ENCODE data around the gene TAC4. TPM values are rescaled to one million over a fixed set of nuclear protein-coding genes. Genes with fewer than 3 reads are reported as not detected.

The TAC4 gene
- total and polyA plus RNA-seq, 2 of the 13 experiments (the other 11 are each of a cell fraction or from before 2014, with no cell fraction given): not detected

DNA sequence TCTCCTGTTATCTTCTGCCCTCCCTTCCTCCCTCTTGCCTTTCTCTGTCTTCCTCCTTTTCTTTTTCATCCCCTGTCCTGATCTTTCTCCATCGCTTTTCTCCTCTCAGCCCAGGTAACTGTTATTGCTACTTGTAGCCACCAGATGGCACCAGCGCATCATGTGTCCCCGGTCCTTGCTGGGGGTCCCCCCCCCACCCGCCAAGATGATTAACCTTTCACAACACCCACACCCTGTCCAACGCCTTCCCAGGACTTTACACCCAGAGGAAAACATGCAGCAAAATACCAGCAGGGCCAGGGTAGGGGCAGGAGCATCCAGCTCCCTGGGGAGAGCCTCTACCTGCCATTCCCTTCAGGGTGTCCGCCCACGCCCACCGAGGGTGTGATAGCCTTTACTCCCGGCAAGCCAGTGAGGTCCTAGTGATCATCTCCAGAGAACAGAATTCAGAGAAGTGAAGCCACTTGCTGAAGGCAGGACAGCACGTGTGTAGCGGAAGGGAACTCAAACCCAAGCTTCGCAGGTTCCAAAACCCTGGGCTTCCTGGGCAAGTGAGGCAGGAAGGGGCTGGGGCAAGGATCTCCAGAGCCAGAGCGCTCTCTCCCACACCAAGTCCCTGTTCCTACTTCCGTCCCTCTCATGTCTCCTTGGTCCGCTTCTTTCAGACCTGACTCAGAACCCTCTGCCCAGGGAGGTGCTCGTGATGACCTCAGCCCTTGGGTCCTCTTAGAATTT is 13.4 kb upstream of the TAC4 start (continued):
- TF ChIP-seq RBM39 (IDR thresholded peaks at IDR 0.05; ENCODE audit: low read depth, low read length, poor library complexity, severe bottlenecking) (peak; percentile 41), NCOA5 (CRISPR knock-in tag; IDR thresholded peaks at IDR 0.05) (no peak), ZNF672 (CRISPR knock-in tag; IDR thresholded peaks at IDR 0.05) (peak; percentile 76; the same call in 1 of the 2 replicates), FOXP1 (IDR thresholded peaks at IDR 0.05) (no peak), FOXP1 (CRISPR knock-in tag; IDR thresholded peaks at IDR 0.05) (peak; percentile 18; the same call in 1 of the 2 replicates), BRF2 (CRISPR knock-in tag; IDR thresholded peaks at IDR 0.05) (no peak), STAG1 (CRISPR knock-in tag; IDR thresholded peaks at IDR 0.05) (peak; percentile 98), ZNF235 (CRISPR knock-in tag; IDR thresholded peaks at IDR 0.05; ENCODE audit: borderline replicate concordance) (no peak), FOXK1 (CRISPR knock-in tag; IDR thresholded peaks at IDR 0.05; ENCODE audit: borderline replicate concordance, low read depth) (peak; percentile 45; the same call in 1 of the 2 replicates), ZBTB7B (CRISPR knock-in tag; IDR thresholded peaks at IDR 0.05) (peak; percentile 44; the same call in 1 of the 2 replicates), BRD4 (CRISPR knock-in tag; IDR thresholded peaks at IDR 0.05) (no peak), REL (CRISPR knock-in tag; conservative IDR thresholded peaks at IDR 0.05) (peak; percentile 85), ZNF841 (CRISPR knock-in tag; IDR thresholded peaks at IDR 0.05; ENCODE audit: borderline replicate concordance) (0 out of 2 replicates have a peak, but pooled peaks have one; percentile 39), ZMAT3 (CRISPR knock-in tag; conservative IDR thresholded peaks at IDR 0.05) (no peak), MAFK (conservative IDR thresholded peaks at IDR 0.05 in 1 of 2, IDR thresholded peaks at IDR 0.05 in 1 of 2; ENCODE audit: low read length in 2 of 2) (no peak), FOSL2 (CRISPR knock-in tag; IDR thresholded peaks at IDR 0.05) (peak; percentile 46; the same call in 1 of the 2 replicates), AKNA (CRISPR knock-in tag; IDR thresholded peaks at IDR 0.05; ENCODE audit: borderline replicate concordance) (no peak)
- TF ChIP-seq, protein P1, sequence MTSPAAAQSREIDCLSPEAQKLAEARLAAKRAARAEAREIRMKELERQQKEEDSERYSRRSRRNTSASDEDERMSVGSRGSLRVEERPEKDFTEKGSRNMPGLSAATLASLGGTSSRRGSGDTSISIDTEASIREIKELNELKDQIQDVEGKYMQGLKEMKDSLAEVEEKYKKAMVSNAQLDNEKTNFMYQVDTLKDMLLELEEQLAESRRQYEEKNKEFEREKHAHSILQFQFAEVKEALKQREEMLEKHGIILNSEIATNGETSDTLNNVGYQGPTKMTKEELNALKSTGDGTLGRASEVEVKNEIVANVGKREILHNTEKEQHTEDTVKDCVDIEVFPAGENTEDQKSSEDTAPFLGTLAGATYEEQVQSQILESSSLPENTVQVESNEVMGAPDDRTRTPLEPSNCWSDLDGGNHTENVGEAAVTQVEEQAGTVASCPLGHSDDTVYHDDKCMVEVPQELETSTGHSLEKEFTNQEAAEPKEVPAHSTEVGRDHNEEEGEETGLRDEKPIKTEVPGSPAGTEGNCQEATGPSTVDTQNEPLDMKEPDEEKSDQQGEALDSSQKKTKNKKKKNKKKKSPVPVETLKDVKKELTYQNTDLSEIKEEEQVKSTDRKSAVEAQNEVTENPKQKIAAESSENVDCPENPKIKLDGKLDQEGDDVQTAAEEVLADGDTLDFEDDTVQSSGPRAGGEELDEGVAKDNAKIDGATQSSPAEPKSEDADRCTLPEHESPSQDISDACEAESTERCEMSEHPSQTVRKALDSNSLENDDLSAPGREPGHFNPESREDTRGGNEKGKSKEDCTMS (CRISPR knock-in tag; conservative IDR thresholded peaks at IDR 0.05): no peak
- TF ChIP-seq, protein P2, sequence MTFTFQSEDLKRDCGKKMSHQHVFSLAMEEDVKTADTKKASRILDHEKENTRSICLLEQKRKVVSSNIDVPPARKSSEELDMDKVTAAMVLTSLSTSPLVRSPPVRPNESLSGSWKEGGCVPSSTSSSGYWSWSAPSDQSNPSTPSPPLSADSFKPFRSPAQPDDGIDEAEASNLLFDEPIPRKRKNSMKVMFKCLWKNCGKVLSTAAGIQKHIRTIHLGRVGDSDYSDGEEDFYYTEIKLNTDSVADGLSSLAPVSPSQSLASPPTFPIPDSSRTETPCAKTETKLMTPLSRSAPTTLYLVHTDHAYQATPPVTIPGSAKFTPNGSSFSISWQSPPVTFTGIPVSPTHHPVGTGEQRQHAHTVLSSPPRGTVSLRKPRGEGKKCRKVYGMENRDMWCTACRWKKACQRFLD (CRISPR knock-in tag; IDR thresholded peaks at IDR 0.05; ENCODE audit: borderline replicate concordance): no peak

All from HepG2 (cell line).